HepG2 (cell line): Measurements from ENCODE around the gene P2RX3. TPM values are rescaled to one million over a fixed set of nuclear protein-coding genes. Genes with fewer than 3 reads are reported as not detected.

Source experiments
- ARNT ChIP-seq: fragments of 450-650 bp; IDR thresholded peaks from 2 replicates; pipeline ENCODE4 v1.6.1; 2017
- BRD4 ChIP-seq: sonication (generic); formaldehyde crosslinking; IDR thresholded peaks from 2 replicates; pipeline ENCODE4 v1.4.0; 2020; ENCODE audit warnings: missing genetic modification reagents
- FUBP1 ChIP-seq: sonication (generic); formaldehyde crosslinking; IDR thresholded peaks from 2 replicates; pipeline ENCODE4 v1.5.1; 2020; ENCODE audit warnings: missing genetic modification reagents, mild to moderate bottlenecking, borderline replicate concordance
- HMG20B ChIP-seq: conservative IDR thresholded peaks from 2 replicates; pipeline ENCODE4 v1.6.1; 2016; ENCODE audit warnings: missing genetic modification reagents, missing compliant biosample characterization
- MAZ ChIP-seq, 2 experiments: sonication (generic) in 1 of 2; formaldehyde crosslinking in 1 of 2; IDR thresholded peaks; 2 replicates each; pipeline versions ENCODE4 v1.5.0 to v1.6.1; 2012 to 2020; ENCODE audit warnings: low read depth in 2 of 2, mild to moderate bottlenecking in 2 of 2, borderline replicate concordance in 1 of 2, improper control_type of control experiment in 1 of 2, low read length in 1 of 2, missing genetic modification reagents in 1 of 2, moderate library complexity in 1 of 2
- MBD4 ChIP-seq: IDR thresholded peaks from 2 replicates; pipeline ENCODE4 v1.6.1; 2012; ENCODE audit warnings: low read length, inconsistent platforms, borderline replicate concordance
- NKX3-1 ChIP-seq: sonication (generic); formaldehyde crosslinking; IDR thresholded peaks from 2 replicates; pipeline ENCODE4 v1.5.0; 2020; ENCODE audit warnings: missing genetic modification reagents
- POGZ ChIP-seq: sonication (generic); formaldehyde crosslinking; IDR thresholded peaks from 2 replicates; pipeline ENCODE4 v1.4.0; 2020; ENCODE audit warnings: mild to moderate bottlenecking, missing genetic modification reagents
- RBM39 ChIP-seq: fragments of 200-400 bp; formaldehyde crosslinking; IDR thresholded peaks from one replicate; pipeline ENCODE4 v1.6.1; 2018; ENCODE audit warnings: antibody characterized with exemption, mild to moderate bottlenecking, low read depth, low read length; ENCODE audit not compliant: poor library complexity, severe bottlenecking
- SP140L ChIP-seq: sonication (generic); formaldehyde crosslinking; IDR thresholded peaks from 2 replicates; pipeline ENCODE4 v1.4.0; 2020; ENCODE audit warnings: missing genetic modification reagents, borderline replicate concordance
- ZBTB42 ChIP-seq: sonication (generic); formaldehyde crosslinking; IDR thresholded peaks from 2 replicates; pipeline ENCODE4 v1.5.0; 2020; ENCODE audit warnings: mild to moderate bottlenecking, missing genetic modification reagents
- ZFP91 ChIP-seq: sonication (generic); formaldehyde crosslinking; IDR thresholded peaks from 2 replicates; pipeline ENCODE4 v1.9.0; 2022; ENCODE audit warnings: missing genetic modification reagents, mild to moderate bottlenecking, borderline replicate concordance
- ZNF101 ChIP-seq: sonication (generic); formaldehyde crosslinking; IDR thresholded peaks from 2 replicates; pipeline ENCODE4 v1.4.0; 2020; ENCODE audit warnings: mild to moderate bottlenecking, low read depth, missing genetic modification reagents, borderline replicate concordance
- ZNF331 ChIP-seq: sonication (generic); formaldehyde crosslinking; IDR thresholded peaks from 2 replicates; pipeline ENCODE4 v1.4.0; 2020; ENCODE audit warnings: missing genetic modification reagents
- ZSCAN12 ChIP-seq: sonication (generic); formaldehyde crosslinking; IDR thresholded peaks from 2 replicates; pipeline ENCODE4 v1.9.0; 2021; ENCODE audit warnings: mild to moderate bottlenecking, missing genetic modification reagents
- ZSCAN22 ChIP-seq: sonication (generic); formaldehyde crosslinking; IDR thresholded peaks from 2 replicates; pipeline ENCODE4 v1.4.0; 2020; ENCODE audit warnings: mild to moderate bottlenecking, missing genetic modification reagents
- ZSCAN31 ChIP-seq: sonication (generic); formaldehyde crosslinking; IDR thresholded peaks from 2 replicates; pipeline ENCODE4 v1.5.0; 2020; ENCODE audit warnings: low read depth, mild to moderate bottlenecking, missing genetic modification reagents
- polyA plus RNA-seq, 8 experiments: library from polyadenylated mRNA; depleted of rRNA in 3 of 8; stranded (reverse) in 7 of 8; unstranded in 1 of 8; fragments of >200 nt; fragmentation: Illumina TruSeq in 4 of 8; extraction: Trizol in 4 of 8; gene quantifications; 2 replicates each; pipeline versions ENCODE4 v1.2.1 to v1.2.3, GENCODE V29; 2011 to 2016; ENCODE audit warnings: low read depth in 4 of 8, missing spikeins in 1 of 8, mixed read lengths in 1 of 8; ENCODE audit not compliant: insufficient read depth in 1 of 8
- total RNA-seq, 5 experiments: library from RNA; depleted of rRNA; stranded (reverse); fragments of >200 nt; fragmentation: Illumina TruSeq; extraction: Trizol; gene quantifications; 2 replicates each; pipeline ENCODE4 v1.2.3, GENCODE V29; 2016; ENCODE audit warnings: low read depth in 1 of 5
- TF ChIP-seq, protein P1 (sequence below): sonication (generic); formaldehyde crosslinking; IDR thresholded peaks from 2 replicates; pipeline ENCODE4 v1.4.0; 2020; ENCODE audit warnings: missing genetic modification reagents
- TF ChIP-seq, protein P2 (sequence below): IDR thresholded peaks from 2 replicates; pipeline ENCODE4 v1.6.1; 2016; ENCODE audit warnings: low read depth, control low read depth

P2RX3 gene
- total and polyA plus RNA-seq, 2 of the 13 experiments (the other 11 are each of a cell fraction or from before 2014, with no cell fraction given), result 0.08 TPM; not detected in 1

GRCh38 chr11:57324886-57325734, 13.0 kb upstream of the P2RX3 start, which contains the start of gene TNKS1BP1 (continued):
- TF ChIP-seq, protein P1, sequence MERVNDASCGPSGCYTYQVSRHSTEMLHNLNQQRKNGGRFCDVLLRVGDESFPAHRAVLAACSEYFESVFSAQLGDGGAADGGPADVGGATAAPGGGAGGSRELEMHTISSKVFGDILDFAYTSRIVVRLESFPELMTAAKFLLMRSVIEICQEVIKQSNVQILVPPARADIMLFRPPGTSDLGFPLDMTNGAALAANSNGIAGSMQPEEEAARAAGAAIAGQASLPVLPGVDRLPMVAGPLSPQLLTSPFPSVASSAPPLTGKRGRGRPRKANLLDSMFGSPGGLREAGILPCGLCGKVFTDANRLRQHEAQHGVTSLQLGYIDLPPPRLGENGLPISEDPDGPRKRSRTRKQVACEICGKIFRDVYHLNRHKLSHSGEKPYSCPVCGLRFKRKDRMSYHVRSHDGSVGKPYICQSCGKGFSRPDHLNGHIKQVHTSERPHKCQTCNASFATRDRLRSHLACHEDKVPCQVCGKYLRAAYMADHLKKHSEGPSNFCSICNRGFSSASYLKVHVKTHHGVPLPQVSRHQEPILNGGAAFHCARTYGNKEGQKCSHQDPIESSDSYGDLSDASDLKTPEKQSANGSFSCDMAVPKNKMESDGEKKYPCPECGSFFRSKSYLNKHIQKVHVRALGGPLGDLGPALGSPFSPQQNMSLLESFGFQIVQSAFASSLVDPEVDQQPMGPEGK (CRISPR knock-in tag), result peak; percentile 57; the same call in 1 of the 2 replicates
- TF ChIP-seq ZSCAN12, result no peak
- TF ChIP-seq MAZ (IDR thresholded peaks at IDR 0.05; ENCODE audit: borderline replicate concordance, low read depth, low read length), result peak; percentile 24; the same call in 1 of the 2 replicates
- TF ChIP-seq MAZ (CRISPR knock-in tag; IDR thresholded peaks at IDR 0.05; ENCODE audit: low read depth), result peak; percentile 48
- 0 out of 2 replicates have a peak, but pooled peaks have one; percentile 35 for TF ChIP-seq BRD4 (CRISPR knock-in tag)
- TF ChIP-seq FUBP1, result no peak
- TF ChIP-seq POGZ (CRISPR knock-in tag), result no peak
- no peak for TF ChIP-seq ZSCAN31
- 0 out of 2 replicates have a peak, but pooled peaks have one; percentile 43 for TF ChIP-seq ZFP91 (CRISPR knock-in tag)
- TF ChIP-seq SP140L (CRISPR knock-in tag), result no peak
- no peak for TF ChIP-seq ARNT
- peak; percentile 43 for TF ChIP-seq RBM39
- TF ChIP-seq MBD4, result no peak
- TF ChIP-seq, protein P2, sequence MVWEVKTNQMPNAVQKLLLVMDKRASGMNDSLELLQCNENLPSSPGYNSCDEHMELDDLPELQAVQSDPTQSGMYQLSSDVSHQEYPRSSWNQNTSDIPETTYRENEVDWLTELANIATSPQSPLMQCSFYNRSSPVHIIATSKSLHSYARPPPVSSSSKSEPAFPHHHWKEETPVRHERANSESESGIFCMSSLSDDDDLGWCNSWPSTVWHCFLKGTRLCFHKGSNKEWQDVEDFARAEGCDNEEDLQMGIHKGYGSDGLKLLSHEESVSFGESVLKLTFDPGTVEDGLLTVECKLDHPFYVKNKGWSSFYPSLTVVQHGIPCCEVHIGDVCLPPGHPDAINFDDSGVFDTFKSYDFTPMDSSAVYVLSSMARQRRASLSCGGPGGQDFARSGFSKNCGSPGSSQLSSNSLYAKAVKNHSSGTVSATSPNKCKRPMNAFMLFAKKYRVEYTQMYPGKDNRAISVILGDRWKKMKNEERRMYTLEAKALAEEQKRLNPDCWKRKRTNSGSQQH, result 0 out of 2 replicates have a peak, but pooled peaks have one; percentile 28
- TF ChIP-seq HMG20B (CRISPR knock-in tag), result no peak
- no peak for TF ChIP-seq ZBTB42
- TF ChIP-seq ZNF101 (CRISPR knock-in tag), result no peak
- no peak for TF ChIP-seq NKX3-1 (CRISPR knock-in tag)
- TF ChIP-seq ZNF331 (CRISPR knock-in tag), result 0 out of 2 replicates have a peak, but pooled peaks have one; percentile 10
- no peak for TF ChIP-seq ZSCAN22 (CRISPR knock-in tag)
